Stimulated activated CD4-positive, alpha-beta T cell treated with anti-CD3 and anti-CD28 coated beads, Interleukin-1b, Interleukin-23, amount 100 ng/mL, for 1 hour (primary cell): ENCODE results near the gene TTC17.

Experiments
- DNase-seq, 2 donors: peaks; one replicate each; pipeline ENCODE4 v3.0.0-alpha.2; 2020; ENCODE audit warnings: low read depth in 2 of 2

Gene TTC17

GRCh38 chr11:43537833-43538615 lies 179.3 kb downstream of the TTC17 start:
- no peak for DNase-seq

GRCh38 chr11:43541993-43542392 lies 183.3 kb downstream of the TTC17 start:
- no peak for DNase-seq

- DNase-seq: no peak
Observed at GRCh38 chr11:43542750-43543712, 184.3 kb downstream of the TTC17 start.
